Keratinocyte (primary cell): ENCODE measurements around the gene RFESD.

Experiments
- CTCF ChIP-seq, 3 experiments: IDR thresholded peaks in 1 of 3; conservative IDR thresholded peaks in 1 of 3; optimal IDR thresholded peaks in 1 of 3; 2 replicates in 2 of 3; 3 replicates in 1 of 3; pipeline versions ENCODE3 to v1.5.1; 2011; ENCODE audit warnings: low read length in 3 of 3, mild to moderate bottlenecking in 3 of 3, moderate library complexity in 2 of 3, control low read depth in 1 of 3, inconsistent platforms in 1 of 3; ENCODE audit not compliant: insufficient read depth in 2 of 3; ENCODE audit errors: extremely low read depth in 1 of 3
- EZH2 ChIP-seq: IDR thresholded peaks from one replicate; pipeline ENCODE4 v1.6.1; 2012; ENCODE audit warnings: inconsistent platforms, mild to moderate bottlenecking, low read length, moderate library complexity

- TF ChIP-seq CTCF (optimal IDR thresholded peaks at IDR 0.05 in 1 of 3, IDR thresholded peaks at IDR 0.05 in 1 of 3, conservative IDR thresholded peaks at IDR 0.05 in 1 of 3; ENCODE audit: extremely low read depth in 1 of 3, insufficient read depth in 2 of 3, low read length in 3 of 3) (no peak), EZH2 (no peak)
Measured at GRCh38 chr5:95690333-95690732, 43.8 kb downstream of the RFESD start.
